ENCODE data around the gene ARMH3.

Gene ARMH3

DNA sequence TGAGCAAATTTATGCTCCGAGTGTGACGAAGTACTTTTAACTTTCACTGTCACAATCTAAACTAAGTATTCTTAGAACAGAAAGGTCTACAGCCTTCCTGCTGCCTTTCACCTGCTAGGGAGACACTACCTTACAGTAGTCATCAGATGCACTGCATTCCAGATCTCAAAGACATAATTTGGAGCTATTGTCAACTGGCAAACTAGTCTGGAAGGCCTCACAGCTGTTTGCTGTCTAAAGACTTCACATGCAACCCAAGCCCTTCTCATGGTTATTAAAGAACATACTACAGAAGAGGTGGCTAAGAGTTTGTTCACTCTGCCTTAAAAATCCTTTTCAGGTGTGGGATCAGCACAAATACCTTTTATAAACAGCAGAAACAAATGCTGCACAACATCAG is 120.5 kb downstream of the ARMH3 start:
- no peak for DNase-seq

DNA sequence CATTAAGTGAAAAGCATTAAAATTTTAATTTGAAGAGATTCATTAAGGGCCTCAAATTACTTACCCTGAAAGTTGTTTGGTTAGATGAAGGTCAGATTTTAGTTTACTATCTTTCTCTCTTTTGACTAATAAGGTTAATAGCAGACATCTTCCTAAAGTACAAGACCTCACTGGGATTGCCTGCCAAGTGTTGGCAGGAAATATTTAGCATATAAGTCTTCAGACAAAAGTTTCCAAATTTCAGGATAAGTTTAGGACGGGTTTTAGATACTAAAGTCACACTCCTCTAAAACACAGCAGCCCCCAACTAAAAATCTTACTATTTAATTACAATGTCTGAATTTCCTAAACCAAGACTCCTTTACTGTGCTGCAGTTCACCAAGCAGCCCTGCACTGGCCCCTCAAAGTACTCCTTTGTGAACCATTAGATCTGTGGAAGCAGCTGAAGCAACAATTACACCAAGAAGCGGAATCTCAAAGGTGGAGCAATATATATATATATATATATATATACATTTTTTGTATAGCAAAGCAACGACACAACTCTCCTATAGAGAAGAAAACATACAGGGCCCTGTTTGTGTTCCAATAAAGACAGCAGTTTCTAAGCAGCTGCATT is 121.2 kb downstream of the ARMH3 start:
- DNase-seq, result no peak

DNA sequence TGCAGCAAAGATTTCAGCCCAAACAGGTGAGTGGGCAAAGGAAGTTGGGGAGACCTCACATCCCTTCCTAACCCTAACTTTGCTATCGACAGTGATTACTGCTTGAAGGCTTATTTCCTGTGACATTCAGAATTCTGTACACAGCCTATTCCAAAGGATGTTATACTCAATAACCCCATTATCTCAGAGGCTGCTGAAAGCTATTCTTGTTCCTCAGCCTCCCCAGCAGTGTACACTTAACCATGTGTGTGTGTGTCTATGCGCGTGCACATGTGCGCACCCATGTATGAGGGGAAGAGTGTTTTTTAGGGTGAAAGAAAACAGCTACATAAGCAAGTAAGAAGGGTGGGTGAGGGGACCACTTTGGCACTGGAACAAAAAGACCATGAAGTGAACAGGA is 122.0 kb downstream of the ARMH3 start:
- DNase-seq, result no peak

DNA sequence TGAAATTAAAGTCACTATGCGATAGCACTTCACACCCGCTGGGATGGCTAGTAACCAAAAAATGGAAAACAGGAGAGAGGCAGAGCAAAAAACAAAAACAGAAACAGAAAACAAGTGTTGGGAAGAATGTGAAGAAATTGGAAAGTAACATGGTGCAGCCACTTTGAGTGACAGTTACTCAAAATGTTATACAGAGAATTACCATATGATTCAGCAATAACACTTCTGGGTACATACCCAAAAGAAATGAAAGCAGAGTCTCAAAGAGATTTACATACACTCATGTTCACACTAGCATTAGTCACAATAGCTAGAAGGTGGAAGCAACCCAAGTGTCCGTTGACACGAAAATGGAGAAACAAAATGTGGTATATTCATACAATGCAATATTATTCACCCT is 123.8 kb downstream of the ARMH3 start:
- no peak for DNase-seq

DNA sequence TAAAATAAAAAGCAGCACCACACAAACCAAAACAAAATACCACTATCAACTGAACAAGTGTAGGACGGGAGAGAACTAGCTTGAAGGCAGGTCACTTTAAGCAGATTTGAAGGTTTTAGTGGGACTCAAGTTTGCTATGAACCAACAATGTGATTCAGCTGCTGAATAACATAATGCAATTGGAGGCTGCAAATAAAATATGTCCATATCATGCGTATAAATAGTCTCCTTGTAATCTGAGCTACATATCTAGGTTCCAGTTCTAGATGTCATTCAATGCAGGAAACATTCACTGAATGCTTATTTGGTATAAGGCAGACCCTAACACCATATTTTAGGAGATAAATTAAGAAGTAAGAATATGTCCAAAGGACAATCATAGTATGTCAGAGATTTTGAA is 130.9 kb downstream of the ARMH3 start:
- DNase-seq, result no peak

DNA sequence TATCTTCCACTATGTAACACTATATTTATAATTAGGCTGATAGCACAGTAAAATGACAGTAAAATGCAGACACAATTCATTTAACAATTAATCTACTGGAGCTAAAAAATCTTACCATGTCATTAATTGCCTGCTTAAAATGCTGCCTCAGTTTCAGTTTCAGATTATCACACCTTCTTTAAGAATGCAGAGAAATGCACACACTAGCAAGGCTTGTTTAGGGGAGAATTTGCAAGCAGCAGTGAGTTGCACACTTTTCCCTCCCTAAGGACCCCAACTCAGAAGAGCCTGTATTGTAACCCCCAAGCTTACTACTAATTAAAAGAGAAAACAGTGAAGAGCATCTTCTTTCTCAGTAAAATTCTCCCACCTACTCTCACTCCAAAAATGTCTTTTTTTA is 132.7 kb downstream of the ARMH3 start:
- no peak for DNase-seq

DNA sequence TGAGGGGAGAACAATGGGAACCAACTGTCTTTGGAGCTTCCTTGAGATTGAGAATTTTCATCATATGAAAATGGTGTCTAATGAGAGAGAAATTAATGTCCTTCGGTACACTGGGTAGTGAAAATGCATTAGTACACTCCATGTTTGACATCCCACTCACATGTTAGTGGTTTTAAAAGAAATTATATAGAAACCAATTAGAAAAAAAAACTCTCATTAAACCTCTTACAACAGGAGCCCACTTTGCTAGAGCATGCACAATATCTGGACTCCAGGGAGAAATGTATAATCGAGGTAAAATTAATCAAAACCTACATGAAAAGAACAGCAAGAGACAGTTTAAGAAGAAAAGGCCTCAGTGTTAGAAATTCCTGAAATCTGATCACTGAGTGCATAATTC is 133.1 kb downstream of the ARMH3 start:
- no peak for DNase-seq

DNA sequence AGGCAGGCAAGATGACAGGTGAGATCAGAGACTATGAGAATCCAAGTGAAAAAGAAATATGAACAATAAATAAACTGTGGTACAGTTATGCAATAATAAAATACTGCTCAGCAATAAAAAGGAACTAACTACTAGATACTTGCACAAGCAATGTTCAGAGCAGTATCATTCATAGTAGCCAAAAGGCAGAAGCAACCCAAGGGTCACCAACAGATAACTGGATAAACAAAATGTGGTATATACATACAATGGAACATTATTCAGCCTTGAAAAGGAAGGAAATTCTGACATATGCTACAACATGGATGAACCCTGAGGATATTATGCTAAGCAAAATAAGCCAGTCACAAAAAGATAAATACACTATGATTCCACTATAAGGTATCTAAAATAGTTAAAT is 135.4 kb downstream of the ARMH3 start:
- no peak for DNase-seq

DNA sequence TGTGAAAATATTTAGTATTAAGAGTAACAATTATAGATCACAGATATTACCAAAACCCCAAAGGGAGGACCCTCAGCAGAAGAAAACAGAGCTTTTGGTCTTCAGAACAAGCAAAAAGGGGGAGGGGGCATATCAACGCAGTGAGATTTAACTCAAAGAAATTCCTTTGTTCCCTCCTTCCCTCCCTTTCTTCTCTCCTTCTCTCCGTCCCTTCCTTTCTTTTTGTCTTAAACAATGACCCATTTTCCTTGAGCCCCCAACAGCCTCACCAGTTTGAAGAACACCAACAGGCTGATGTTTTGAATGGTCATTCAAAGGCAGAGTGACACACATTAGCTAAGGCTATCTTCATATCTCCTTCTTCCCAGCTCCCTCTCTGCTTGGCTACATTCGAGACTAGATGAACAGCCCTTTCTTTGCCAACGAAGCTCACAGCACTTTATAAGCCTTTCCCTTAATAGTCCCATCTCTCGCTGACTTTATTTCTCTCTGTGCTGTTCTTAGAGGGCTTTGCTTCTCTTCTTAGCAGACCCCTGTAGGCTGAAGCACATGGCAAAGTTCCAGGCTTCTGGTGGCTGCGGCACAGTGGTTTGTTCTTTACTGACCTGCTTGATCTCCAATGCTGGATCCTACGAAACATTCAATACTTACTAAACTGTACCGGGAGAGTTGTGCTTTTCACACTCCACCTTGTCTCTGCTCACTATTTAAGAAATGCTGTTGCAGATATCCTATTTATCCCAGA is 136.8 kb downstream of the ARMH3 start:
- no peak for DNase-seq

DNA sequence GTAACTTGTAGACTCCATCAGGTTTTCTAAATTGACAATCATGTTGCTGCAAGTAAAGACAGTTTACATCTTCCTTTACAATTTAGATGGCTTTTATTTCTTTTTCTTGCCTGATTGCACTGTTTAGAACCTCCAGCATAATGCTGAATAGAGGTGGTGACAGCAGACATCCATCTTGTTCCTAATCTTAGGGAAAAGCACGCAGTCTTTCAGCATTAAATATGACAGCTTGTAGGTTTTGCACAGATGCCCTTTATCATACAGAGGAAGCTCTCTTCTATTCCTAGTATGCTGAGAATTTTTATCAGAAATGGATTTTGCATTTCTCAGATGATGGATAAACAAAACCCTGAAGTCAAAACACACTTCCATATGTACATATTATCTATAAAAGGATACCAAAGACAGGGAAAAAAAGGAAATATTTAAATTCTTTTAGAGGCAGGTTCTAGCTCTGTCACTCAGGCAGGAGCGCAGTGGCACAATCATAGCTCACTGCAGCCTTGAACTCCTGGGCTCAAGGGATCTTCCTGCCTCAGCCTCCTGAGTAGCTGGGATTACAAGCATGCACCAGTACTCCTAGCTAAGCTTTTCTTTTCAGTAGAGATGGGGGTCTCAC is 143.3 kb downstream of the ARMH3 start:
- DNase-seq, result no peak

DNA sequence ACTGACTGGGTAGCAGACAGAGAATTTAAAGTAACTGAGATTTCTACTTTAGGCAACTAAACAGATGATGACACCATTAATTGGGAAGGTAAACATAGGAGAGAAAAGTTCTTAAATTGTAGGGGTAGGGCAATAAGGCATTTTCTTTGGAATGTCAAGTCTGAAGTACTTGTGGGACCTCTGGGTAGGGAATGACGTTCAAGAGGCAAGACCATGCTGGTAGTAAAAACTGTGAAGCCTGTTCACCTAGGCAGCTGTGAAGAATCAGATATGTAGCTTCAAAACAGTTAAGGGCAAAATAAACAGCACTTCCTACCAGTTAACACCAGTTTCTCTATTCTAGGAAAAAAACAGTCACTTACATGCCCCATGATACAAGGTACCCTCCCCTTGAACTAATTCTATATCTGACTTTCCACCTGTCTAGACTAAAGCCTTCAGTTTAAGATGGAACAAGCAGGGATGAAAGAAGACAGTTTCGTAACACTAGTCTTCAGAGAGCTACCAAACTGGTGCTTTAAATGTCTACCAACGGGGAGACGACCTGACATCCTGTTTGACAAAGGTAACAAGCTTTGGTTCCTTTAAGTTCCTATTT is 149.3 kb downstream of the ARMH3 start:
- DNase-seq, result no peak

DNA sequence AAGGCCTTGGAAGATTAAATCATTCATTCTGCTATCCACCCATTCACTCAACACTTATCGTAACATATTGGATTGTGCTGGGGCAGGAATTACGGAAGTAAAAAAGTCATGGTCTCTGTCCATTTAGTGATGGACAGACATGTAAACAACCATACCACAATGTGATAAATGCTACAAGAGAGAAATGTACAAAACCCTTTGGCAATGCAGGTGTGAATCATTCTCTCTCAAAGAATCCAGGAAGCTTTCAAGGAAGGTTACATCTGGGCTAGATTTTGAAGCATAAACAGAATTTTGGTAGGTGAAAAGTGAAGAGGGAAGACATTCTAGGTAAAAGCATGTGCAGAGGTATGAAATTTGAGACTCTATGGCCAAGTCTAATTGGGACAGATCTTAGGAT is 150.7 kb downstream of the ARMH3 start:
- DNase-seq, result no peak

DNA sequence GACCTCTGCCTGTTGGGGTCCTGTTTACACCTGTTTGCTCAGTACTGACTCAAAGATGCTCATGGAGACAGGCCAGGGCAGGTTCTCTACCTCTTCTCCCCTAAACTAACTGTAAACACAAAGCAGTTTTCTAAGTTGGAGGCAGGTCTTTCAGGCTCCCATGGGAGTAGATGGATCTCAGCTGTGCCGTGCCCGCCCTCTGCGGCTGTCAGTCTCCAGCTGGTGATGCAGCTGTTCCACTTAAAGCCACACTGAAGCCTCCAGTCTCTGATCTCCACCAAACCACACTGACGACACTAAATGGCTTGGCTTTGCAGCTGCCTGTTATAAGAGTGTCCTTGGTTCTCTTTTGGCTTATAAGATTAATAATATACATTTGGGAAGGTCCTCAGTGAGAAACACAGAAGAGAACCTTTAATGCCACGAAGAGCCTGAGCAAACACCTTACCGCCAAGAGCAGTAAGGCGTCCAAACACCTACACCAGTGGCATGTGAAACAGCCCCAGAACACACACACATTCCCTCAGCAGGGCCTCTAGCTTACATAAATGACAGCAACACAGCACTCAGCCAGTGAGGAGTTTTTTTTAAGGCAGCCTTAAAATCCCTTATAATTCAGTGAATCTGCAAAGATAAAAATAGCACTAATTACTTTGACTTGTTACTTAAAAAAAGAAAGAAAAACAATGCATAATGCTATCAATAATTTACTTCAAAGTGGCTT is 152.0 kb downstream of the ARMH3 start:
- DNase-seq, result peak; percentile 92

DNA sequence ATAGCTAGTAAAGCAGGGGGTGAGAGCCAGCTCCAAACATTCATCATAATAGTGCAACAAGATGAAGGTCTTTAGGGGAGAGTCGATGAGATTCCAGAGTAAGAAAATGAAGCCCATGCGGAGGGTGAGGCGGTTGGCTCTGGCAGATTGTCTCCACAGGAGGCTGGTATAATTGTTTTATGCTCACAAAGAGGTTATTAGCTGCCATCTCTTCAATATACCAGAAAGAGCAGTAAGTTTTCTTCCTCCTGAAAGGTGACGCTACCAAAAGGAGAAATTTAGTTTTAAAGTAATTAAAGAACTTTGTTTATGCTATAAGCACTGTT is 153.2 kb downstream of the ARMH3 start:
- DNase-seq, result no peak

DNA sequence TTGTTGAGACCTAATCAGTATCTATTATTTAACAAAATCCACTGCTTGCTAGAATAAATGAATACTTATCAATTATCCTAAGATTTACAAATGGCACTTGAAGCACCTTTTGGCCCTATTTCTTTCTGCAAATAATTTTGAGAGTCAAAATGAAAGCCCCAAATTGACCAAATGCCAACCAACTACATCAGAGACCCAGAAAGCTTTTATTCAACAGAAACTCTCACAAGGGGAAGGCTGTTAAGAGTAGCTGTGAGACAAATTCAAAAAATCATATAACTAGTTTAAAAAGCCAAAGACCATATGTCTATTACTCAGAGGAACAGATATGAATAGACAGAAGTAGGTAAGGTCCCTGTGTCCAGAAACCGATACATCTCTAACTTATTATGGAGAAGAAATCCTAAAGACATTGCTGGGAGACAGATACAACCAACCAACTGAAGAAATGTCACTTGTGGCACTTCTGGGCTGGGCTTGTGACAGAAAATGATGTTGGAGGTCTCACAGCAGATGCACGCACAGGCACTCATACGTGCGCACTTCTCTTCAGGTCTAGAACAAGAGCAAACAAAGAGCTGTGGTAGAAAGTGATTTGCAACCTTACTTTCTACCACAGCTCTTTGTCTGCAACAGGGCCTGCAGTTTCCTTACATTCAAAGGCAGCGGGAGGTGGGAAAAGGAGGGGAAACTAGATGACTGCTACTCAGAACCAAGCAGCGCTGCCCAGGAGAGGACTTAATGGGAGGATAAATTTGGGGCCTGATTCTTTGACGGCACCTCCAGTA is 153.7 kb downstream of the ARMH3 start:
- DNase-seq, result no peak

DNA sequence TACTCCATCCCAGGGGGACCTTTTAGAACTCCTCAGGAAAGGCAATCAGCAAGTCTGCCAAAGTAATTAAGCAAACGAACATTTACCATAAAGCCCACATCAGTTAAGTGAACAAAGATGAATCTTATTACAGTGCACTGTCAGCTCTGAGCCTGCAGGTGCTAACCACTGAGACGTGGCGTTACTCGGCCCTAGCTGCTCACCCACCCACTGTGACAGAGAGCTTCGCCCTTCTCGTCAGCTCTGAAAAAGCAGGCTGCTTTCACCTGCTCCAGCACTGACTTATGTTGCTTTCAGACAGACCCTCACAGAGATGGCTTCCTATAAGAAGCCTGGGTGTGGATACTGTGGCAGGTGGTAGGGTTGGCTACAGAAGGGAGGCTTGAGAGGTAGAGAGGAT is 154.6 kb downstream of the ARMH3 start:
- DNase-seq, result no peak

DNA sequence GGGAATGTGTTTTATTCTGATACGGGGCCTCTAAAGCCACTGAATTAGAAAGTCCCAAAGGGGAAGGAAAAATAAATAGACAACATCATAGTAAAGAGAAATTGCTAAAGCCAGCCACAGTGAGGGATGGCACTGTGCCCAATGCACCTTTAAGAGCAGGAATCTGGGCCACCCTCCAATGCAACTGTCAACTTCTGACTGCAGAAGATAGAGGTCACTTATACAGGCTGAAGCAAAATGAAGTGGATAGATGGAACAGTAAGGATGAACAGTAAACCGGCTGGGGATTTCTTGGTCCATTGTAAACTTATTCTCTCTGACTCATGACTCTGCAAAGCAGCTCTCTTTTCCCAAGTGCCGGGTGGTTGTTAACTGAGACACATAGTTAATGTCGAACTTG is 158.3 kb downstream of the ARMH3 start:
- no peak for DNase-seq

DNA sequence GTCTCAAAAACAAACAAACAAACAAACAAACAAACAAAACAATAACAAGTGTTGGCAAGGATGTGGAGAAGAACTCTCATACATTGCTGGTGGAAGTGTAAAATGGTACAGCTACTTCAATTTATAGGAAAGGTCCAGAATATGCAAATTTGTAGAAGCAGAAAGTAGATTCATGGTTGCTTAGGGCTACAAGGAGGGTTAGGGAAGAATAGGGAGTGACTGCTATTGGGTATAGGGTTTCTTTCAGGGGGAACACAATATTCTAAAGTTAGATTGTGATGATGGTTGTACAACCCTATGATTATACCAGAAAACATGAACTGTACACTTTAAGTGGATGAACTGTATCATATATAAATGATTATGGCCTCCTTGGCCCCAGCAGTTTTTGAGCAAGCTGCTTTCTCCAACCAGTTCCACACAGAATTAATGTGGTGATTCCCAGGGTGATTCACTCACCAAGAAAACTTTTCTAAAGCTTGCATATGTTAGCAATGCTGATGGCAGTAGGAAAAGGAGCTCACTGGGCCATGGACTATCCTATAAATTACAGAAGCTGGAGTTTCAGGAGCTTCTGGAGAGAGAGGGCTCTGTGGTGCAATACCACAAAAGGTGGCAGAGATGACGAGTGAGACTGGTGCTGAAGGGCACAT is 159.6 kb downstream of the ARMH3 start:
- DNase-seq, result no peak

DNA sequence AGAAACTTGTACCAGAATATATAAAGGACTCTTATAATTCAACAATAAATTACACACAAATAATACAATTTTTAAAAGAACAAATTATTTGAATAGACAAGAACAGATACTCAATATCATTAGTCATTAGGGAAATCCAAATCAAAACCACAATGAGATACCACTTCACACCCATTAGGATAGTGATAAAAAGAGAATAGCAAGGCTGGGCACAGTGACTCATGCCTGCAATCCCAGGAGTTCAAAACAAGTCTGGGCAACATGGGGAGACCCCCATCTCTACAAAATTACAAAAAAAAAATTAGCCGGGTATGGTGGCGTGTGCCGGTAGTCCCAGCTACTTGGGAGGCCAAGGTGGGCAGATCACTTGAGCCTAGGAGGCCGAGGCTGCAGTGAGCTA is 160.2 kb downstream of the ARMH3 start:
- no peak for DNase-seq

DNA sequence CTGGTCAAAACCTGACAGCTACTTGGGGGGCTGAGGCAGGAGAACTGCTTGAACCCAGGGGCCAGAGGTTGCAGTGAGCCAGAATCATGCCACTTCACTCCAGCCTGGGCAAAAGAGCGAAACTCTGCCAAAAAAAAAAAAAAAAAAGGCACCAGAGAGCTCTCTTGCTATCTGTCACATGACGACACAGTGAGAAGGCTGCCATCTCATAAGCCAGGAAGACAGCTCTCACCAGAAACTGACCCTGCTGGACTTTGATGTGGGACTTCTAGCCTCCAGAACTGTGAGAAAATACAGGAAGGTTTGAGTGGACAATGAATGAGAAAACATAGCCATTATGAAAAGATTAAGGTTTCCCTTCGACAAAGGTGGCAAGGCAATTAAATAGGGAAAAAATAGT is 161.2 kb downstream of the ARMH3 start:
- no peak for DNase-seq

DNA sequence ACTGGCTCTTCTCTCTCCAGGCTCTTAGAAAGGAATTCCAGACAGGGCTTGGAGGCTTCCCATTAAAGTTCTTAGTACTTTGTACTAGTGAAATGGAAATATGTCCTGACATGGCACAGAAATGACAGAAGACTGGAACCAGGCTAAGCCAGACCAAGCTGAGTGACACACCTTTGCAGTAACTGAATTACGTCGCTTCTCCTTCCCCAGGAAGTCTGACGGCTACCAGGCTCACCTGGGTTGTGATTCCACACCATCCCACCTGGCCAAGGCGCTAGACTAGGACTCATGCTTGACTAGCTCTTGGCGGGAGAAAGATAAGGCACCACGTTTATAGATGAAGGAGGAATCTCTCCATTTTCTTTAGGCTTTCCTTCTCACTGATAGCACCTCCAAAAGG is 161.7 kb downstream of the ARMH3 start:
- no peak for DNase-seq

DNA sequence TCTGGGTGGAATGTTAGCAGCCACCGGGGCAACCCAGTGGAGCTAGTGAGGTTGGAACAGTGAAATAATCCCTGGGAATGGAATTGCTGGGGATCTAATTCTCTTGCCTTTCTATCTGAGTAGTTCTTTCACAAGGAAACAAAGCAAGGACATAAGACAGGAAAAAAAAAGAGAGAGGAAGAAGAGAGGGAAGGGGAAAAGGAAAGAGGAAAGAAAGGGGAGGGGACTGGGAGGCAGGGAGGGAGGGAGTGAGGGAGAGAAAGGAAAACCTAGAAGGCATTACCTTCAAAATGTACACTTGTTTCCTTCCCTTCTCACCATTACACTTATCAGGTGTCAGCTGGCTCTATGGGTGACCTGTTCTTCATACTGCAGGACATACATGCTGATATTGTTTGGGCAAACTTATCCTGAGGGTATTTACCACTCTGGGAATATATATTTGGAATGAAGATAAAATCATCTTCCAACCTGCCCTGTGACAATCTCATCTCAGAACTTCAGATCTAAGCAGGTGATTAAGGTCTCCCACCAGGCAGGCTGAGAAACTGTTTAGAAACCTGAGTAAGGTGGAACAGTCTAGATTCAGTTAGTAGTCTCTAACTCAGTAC is 162.4 kb downstream of the ARMH3 start:
- no peak for DNase-seq

All from NCI-H82 (cell line).